Keratinocyte (primary cell): Measurements from ENCODE around the gene RNF112. TPM values are rescaled to one million over a fixed set of nuclear protein-coding genes. Genes with fewer than 3 reads are reported as not detected.
A peak's percentile ranks its signal among the peaks of the same experiment; 100 is the strongest.

Experiments
- DNase-seq: peaks from one replicate; pipeline ENCODE4 v3.0.0-alpha.2; 2011; ENCODE audit warnings: low read depth, missing footprints, low spot score
- FAIRE-seq: peaks from 2 replicates; lab custom pipeline; 2011; peaks lifted over from hg19 to GRCh38; lab: Jason Lieb, UNC
- H2AFZ ChIP-seq: 2 replicates; pipeline ENCODE4 v1.6.0; 2012; ENCODE audit warnings: low read length, control low read depth, inconsistent platforms; ENCODE audit not compliant: control insufficient read depth
- H3K27ac ChIP-seq: 2 replicates; pipeline ENCODE4 v1.5.1; 2011; ENCODE audit warnings: low read length; ENCODE audit not compliant: control insufficient read depth, insufficient read depth
- H3K27me3 ChIP-seq: 3 replicates; pipeline ENCODE4 v1.6.0; 2011; ENCODE audit warnings: low read length; ENCODE audit not compliant: control insufficient read depth, insufficient read depth; ENCODE audit errors: extremely low read depth
- H3K36me3 ChIP-seq, 2 experiments: 2 replicates in 1 of 2; 3 replicates in 1 of 2; pipeline ENCODE4 v1.5.1; 2011; ENCODE audit warnings: low read length in 2 of 2, mild to moderate bottlenecking in 1 of 2; ENCODE audit not compliant: control insufficient read depth in 2 of 2, insufficient read depth in 2 of 2; ENCODE audit errors: extremely low read depth in 1 of 2
- H3K4me1 ChIP-seq: 3 replicates; pipeline ENCODE4 v1.5.1; 2011; ENCODE audit warnings: low read length; ENCODE audit not compliant: control insufficient read depth, insufficient read depth; ENCODE audit errors: extremely low read depth
- H3K4me2 ChIP-seq: 3 replicates; pipeline ENCODE4 v1.6.0; 2011; ENCODE audit warnings: low read depth, low read length; ENCODE audit not compliant: control insufficient read depth, insufficient read depth; ENCODE audit errors: extremely low read depth
- H3K4me3 ChIP-seq, 3 experiments: fragments of 200-600 bp in 1 of 3; sonication (generic) in 1 of 3; 2 replicates in 2 of 3; 3 replicates in 1 of 3; pipeline ENCODE4 v1.5.1; 2011 to 2016; ENCODE audit warnings: low read length in 3 of 3, mild to moderate bottlenecking in 3 of 3, control low read depth in 2 of 3, inconsistent platforms in 1 of 3, low read depth in 1 of 3, mixed read lengths in 1 of 3, mixed run types in 1 of 3, moderate library complexity in 1 of 3; ENCODE audit not compliant: control insufficient read depth in 2 of 3, insufficient read depth in 2 of 3; ENCODE audit errors: extremely low read depth in 1 of 3
- H3K79me2 ChIP-seq: 2 replicates; pipeline ENCODE4 v1.6.0; 2012; ENCODE audit warnings: low read length; ENCODE audit not compliant: control insufficient read depth, insufficient read depth
- H3K9ac ChIP-seq: 3 replicates; pipeline ENCODE4 v1.6.0; 2011; ENCODE audit warnings: low read length; ENCODE audit not compliant: control insufficient read depth, insufficient read depth; ENCODE audit errors: extremely low read depth
- H3K9me1 ChIP-seq: 3 replicates; pipeline ENCODE4 v1.6.0; 2011; ENCODE audit warnings: low read length; ENCODE audit not compliant: control insufficient read depth, insufficient read depth; ENCODE audit errors: extremely low read depth
- H3K9me3 ChIP-seq: 2 replicates; pipeline ENCODE4 v1.5.1; 2012; ENCODE audit warnings: low read depth, low read length; ENCODE audit not compliant: control insufficient read depth
- H4K20me1 ChIP-seq: 3 replicates; pipeline ENCODE4 v1.6.0; 2011; ENCODE audit warnings: low read length; ENCODE audit not compliant: control insufficient read depth, insufficient read depth; ENCODE audit errors: extremely low read depth
- CTCF ChIP-seq, 3 experiments: IDR thresholded peaks in 1 of 3; conservative IDR thresholded peaks in 1 of 3; optimal IDR thresholded peaks in 1 of 3; 2 replicates in 2 of 3; 3 replicates in 1 of 3; pipeline versions ENCODE3 to v1.5.1; 2011; ENCODE audit warnings: low read length in 3 of 3, mild to moderate bottlenecking in 3 of 3, moderate library complexity in 2 of 3, control low read depth in 1 of 3, inconsistent platforms in 1 of 3; ENCODE audit not compliant: insufficient read depth in 2 of 3; ENCODE audit errors: extremely low read depth in 1 of 3
- EZH2 ChIP-seq: IDR thresholded peaks from one replicate; pipeline ENCODE4 v1.6.1; 2012; ENCODE audit warnings: inconsistent platforms, mild to moderate bottlenecking, low read length, moderate library complexity
- dilution Hi-C: fragments of 300-500 bp; cut with MboI; formaldehyde crosslinking; loops from one replicate; pipeline ENCODE4 v1.7.0; 2020; ENCODE audit warnings: low sequenced_read_pairs; ENCODE audit not compliant: extremely low pct_ligation_motif_present
- polyA plus RNA-seq, 5 experiments: library from polyadenylated mRNA; depleted of rRNA in 3 of 5; stranded (reverse) in 3 of 5; stranded (forward) in 1 of 5; unstranded in 1 of 5; fragments of >200 nt; gene quantifications; 1 replicate in 1 of 5; 2 replicates in 3 of 5; 3 replicates in 1 of 5; pipeline versions ENCODE4 v1.2.1 to v1.2.3, GENCODE V29; 2011 to 2012; ENCODE audit warnings: missing spikeins in 2 of 5, low read depth in 1 of 5, low replicate concordance in 1 of 5

RNF112 gene
- polyA plus RNA-seq, 1 donor (not counting 4 experiments of a cell fraction or from before 2014, with no cell fraction given) = 0.05 TPM

GRCh38 chr17:19363114-19363438 is 48.0 kb upstream of the RNF112 start:
- no peak overlapping the region for H3K9ac ChIP-seq
- H3K79me2 ChIP-seq = peaks cover 2% of the 10 kb centered on the region
- DNase-seq (no peak), FAIRE-seq (no peak)
- peak overlapping the region; percentile 68 to 90 (median 85) for H3K4me3 ChIP-seq
- dilution Hi-C loops = loop anchor here (5.0 to 25.0 kb wide), 2 partner anchors 94 to 299 kb away; no protein-coding TSS in a partner anchor
- H3K9me3 ChIP-seq = no peaks in the 10 kb centered on the region
- no peaks in the 10 kb centered on the region for H3K9me1 ChIP-seq
- H4K20me1 ChIP-seq = no peaks in the 10 kb centered on the region
- H3K27me3 ChIP-seq = no peaks in the 10 kb centered on the region
- peak overlapping the region; percentile 61 for H2AFZ ChIP-seq
- H3K36me3 ChIP-seq = peaks cover 0 to 5% of the 10 kb centered on the region in 2 experiments
- TF ChIP-seq EZH2 (no peak), CTCF (optimal IDR thresholded peaks at IDR 0.05 in 1 of 3, IDR thresholded peaks at IDR 0.05 in 1 of 3, conservative IDR thresholded peaks at IDR 0.05 in 1 of 3; ENCODE audit: extremely low read depth in 1 of 3, insufficient read depth in 2 of 3, low read length in 3 of 3) (no peak)
- H3K27ac ChIP-seq = no peak overlapping the region
- peaks cover 12% of the 10 kb centered on the region for H3K4me1 ChIP-seq
- H3K4me2 ChIP-seq = peak overlapping the region; percentile 67

- Histone ChIP-seq H3K9me1 (no peaks in the 10 kb centered on the region), H3K27ac (no peak overlapping the region), H2AFZ (no peak overlapping the region), H3K9me3 (no peaks in the 10 kb centered on the region), H3K4me2 (no peak overlapping the region), H3K27me3 (no peaks in the 10 kb centered on the region), H4K20me1 (no peaks in the 10 kb centered on the region), H3K4me3 (no peak overlapping the region), H3K9ac (no peak overlapping the region), H3K36me3 (peaks cover 0 to 5% of the 10 kb centered on the region in 2 experiments), H3K79me2 (peaks cover 2% of the 10 kb centered on the region), H3K4me1 (peaks cover 12% of the 10 kb centered on the region)
- FAIRE-seq = no peak
- dilution Hi-C loops = loop anchor here (5.0 to 25.0 kb wide), 2 partner anchors 94 to 299 kb away; no protein-coding TSS in a partner anchor
- no peak for TF ChIP-seq CTCF (optimal IDR thresholded peaks at IDR 0.05 in 1 of 3, IDR thresholded peaks at IDR 0.05 in 1 of 3, conservative IDR thresholded peaks at IDR 0.05 in 1 of 3; ENCODE audit: extremely low read depth in 1 of 3, insufficient read depth in 2 of 3, low read length in 3 of 3)
- TF ChIP-seq EZH2 = no peak
- no peak for DNase-seq
Measured at GRCh38 chr17:19363460-19364035, 47.5 kb upstream of the RNF112 start.
